Stimulated activated CD8-positive, alpha-beta memory T cell treated with anti-CD3 and anti-CD28 coated beads, Interleukin-15, amount 100 ng/mL, for 24 hours (primary cell): ENCODE results near the gene IRAK1.
"Not testable (repeated sequence)": the region's sequence is repeated elsewhere in the genome, so short reads cannot be mapped to it uniquely, and the experiment has no call there.

Experiments used
- DNase-seq: peaks from one replicate; pipeline ENCODE4 v3.0.0-alpha.2; 2020; ENCODE audit warnings: low read depth

Gene IRAK1

DNA sequence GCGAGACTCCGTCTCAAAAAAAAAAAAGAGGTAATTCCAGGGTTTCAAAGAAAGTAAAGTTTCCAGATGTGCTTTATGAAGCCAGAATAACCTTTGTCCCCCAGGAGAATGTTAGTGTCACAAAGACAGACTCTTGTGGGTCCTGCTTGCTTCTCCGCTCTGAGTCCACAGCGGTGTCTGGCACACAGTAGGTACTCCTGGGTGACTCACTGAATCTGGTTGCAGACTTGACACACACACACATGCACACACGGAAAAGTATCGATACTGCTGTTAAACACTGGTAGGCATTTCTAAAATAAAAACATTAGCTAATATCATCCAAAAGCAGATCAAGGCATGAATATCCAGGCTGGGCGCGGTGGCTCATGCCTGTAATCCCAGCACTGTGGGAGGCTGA lies 24.2 kb downstream of the IRAK1 start:
- no peak for DNase-seq

DNA sequence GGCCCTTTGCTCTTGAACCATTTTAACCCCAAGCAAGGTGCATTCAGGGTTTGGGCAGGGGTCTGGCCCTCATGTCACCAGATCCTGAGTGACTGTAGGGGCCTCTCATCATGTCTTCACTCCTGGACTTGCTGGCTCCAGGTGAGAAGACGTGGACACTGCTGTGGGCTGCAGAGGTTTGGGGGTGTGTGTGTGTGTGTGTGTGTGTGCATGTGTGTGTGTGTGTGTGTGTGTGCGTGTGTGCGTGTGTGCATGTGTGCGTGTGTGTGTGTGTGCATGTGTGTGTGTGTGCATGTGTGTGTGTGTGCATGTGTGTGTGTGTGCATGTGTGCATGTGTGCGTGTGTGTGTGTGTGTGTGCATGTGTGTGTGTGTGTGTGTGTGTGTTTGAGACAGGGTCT lies 25.3 kb downstream of the IRAK1 start:
- DNase-seq = not testable (repeated sequence)

DNA sequence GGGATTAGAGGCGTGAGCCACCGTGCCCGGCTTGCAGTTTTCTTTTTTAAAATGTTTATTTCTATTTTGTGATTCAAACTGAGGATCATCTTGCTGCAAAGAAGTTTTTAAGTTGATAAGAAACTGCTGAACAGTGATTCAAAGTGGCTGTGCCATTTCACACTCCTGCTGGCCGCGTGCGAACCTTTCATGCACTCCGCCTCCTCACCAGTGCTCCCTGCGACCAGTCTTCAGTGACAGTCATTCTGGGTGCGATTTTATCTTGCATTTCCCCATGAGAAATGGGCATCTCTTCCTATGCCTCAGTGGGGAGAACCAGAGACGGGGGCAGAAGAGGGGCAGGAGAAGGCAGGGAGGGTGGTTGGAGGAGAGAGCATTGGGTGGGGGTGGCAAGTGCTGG lies 25.7 kb downstream of the IRAK1 start:
- DNase-seq = no peak

DNA sequence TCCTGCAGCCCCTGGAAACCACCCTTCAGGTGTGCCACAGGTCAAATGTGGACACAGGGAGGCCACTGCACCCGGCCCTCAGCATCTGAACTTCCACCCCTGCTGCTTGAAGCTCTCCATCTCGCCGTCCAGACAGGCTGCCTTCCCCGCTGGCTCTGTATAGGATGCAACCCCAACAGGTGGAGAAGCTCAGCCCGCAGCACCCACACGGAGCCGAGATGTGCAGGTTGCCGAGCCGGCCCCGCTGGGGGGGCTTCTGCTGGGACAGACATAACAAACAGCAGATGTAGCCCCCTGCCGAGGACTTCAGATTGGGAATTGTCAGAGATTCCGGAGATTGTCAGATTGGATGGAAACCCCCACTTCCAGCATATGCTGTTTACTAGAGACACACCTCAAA lies 26.6 kb downstream of the IRAK1 start:
- DNase-seq = no peak

DNA sequence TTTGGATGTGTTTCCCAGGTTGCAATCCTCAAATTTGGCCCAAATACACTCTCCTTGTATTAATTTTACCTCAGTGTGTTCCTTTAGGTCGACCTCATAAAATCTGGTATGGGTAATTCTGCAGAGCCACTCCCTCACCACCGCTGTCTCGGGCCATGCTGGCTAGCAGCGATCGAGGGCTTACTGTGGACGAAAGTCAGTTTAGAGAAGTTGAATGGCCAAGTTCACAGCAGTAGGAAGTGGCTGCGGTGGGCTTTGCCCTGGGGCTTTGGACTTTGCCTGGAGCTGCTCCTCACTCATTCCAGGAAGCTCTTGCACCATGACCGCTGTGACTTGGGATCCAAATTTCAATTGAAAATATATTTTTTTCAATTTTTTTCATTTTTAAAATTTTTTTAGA lies 27.5 kb downstream of the IRAK1 start:
- no peak for DNase-seq

DNA sequence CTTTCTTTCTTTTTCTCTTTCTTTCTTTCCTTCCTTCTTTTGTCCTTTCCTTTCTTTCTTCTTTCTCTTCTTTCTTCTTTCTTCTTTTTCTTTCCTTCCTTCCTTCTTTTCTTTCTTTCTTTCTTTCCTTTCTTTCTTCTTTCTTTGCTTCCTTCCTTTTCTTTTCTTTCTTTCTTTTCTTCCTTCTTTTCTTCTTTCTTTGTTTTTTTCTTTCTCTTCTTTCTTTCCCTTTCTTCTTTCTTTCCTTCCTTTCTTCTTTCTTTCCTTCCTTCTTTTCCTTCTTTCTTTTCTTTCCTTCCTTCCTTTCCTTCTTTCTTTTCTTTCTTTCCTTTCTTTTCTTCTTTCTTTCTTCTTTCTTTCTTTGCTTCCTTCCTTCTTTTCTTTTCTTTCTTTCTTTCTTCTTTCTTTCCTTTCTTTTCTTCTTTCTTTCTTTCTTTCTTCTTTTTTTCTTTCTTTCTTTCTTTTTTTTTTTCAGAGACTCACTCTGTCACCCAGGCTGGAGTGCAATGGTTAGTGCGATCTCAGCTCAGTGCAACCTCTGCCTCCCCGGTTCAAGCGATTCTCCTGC lies 28.6 kb downstream of the IRAK1 start:
- no peak for DNase-seq

DNA sequence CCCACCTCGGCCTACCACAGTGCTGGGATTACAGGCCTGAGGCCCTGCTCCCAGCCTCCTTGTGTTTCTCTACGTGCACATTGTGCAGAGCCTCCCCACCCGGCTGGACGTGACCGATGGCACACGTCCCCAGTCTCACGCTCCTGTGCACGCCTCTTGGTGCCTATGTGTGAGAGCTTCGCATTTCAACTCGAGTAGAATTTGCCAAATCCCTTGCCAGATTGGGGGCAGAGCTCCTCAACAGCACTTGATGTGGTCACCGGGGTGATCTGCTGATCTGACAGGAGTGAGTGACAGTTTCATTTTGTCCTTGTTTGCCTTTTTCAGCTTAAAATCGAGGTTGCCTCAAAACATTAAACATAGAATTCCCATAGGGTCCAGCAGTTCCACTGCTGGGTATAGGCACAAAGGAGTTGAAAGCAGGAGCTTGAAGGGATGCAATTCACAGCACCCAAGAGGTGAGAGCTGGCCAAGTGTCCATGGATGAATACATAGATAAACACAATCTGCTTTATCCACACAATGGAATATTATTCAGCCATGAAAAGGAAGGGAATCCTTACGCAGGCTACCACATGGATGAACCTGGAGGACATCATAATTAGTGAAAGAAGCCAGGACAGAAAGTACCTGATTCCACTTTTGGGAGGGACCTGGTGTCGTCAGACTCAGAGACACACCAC lies 29.6 kb downstream of the IRAK1 start:
- DNase-seq = no peak

DNA sequence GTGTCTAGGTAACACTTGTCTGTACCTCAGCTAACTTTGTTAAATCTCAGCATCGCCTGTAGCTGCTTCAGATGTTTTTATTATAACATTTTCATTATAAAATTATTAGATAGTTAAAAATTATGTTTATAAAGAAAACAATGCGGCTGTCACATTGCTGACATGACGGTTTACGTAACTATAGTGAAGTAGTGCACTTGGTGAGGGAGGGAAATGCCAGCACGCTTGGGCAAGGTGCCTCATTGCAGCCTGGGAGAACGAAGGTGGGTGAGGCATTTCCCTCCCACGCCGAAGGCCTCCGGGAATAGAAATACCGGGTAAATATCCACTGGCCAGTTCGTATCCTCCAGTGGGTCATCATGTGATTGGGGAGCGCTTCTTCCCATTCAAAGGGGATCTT lies 31.2 kb downstream of the IRAK1 start:
- no peak for DNase-seq

DNA sequence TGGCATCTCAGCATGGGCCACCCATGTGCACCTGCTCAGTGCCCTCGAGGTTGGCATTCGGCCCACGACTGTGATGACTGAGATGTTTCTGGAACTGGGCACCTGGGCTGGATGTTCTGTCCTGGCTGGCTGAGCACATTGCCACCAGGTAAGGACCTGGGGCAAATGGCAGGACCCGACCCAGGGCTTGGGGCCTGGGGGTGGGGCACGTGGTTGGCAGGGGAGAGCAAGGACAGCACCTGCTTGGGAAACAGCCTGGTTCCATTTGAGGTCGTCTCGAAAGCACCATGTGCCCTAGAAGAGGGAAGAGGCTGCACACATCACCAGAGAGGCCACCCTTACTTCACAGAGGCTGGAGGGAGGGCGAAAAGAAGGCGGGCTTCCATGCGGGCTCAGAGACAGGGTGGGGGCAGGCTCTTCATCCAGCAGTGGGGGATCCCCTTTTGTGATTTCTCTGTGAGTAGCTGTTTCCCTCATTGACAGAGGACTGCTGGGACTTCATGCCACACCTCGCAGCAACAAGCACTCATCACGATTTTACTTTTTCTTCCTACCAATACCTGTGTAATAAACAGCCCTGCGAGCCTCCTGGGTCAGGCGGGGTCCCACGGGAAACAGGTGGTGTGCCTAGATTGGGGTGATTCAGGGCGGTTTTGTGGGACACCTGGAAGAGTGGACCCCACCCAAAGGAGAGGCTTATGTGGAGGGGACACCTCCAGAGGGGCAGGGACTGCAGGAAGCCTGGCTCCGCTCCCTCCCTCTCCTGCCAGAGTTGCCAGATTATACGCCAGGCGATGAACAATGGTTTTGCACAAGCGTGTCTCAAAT lies 35.1 kb downstream of the IRAK1 start:
- no peak for DNase-seq

DNA sequence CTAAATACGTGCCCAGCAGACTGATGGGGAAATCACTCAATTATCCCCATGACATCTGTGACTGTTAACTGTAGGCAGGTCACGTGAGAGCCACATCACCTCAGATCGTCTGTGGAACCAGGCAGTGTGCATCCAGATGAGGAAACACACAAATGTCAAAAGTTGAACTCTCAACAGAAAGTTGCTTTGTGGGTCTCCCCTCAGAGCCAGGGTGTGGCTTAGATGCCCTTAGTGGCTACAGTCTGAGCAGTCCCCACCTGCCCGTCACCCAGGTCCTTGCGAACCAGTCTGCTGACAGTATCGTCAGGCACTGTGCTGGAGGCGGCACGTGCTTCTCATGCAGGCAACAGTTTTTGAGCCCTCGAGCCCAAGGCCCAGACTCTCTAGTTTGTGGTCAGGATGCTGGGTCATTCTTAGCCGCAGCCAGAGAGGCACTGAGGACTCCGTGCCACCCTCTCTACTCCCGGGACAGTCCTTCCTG lies 36.3 kb downstream of the IRAK1 start:
- no peak for DNase-seq

DNA sequence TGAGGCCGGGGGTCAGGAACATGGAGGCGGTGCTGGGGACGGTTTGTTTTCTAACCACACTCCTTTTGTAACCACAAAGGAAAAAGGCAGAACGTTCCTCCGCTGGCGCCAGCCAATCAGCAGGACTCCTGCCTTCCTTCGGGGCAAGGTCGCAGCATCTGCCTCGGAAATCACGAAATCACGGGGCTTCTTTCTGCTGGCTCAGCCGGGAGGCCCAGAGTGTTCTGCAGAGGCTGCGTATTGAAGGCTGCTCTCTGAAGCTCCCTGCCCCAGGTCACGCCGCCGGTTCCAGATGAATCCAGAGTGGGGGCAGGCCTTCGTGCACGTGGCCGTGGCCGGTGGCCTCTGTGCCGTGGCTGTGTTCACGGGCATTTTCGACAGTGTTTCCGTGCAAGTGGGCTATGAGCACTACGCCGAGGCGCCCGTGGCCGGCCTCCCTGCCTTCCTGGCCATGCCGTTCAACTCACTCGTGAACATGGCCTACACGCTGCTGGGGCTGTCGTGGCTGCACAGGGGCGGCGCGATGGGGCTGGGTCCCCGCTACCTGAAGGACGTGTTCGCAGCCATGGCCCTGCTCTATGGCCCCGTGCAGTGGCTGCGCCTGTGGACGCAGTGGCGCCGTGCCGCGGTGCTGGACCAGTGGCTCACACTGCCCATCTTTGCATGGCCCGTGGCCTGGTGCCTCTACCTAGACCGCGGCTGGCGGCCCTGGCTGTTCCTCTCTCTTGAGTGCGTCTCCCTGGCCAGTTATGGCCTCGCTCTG lies 37.8 kb downstream of the IRAK1 start:
- no peak for DNase-seq

DNA sequence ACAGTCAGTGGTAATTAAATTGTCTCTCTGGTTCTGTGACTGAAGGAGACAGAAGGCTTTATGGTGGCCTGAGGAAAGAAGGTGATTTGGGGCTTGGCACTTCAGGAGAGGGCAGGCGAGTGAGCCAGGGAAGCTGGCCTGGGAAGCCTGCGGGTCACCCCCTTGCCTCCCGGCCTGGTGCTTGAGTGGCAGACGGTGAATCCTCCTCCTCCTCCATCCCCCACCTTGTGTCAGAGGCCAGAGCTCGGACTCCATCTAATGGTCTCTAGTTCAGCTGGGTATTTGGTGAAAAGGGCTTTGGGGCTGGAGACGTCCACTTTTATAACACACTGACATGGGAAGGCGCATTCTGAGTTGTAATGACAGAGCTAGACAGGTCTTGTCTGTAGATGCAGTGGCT lies 38.5 kb downstream of the IRAK1 start:
- no peak for DNase-seq

DNA sequence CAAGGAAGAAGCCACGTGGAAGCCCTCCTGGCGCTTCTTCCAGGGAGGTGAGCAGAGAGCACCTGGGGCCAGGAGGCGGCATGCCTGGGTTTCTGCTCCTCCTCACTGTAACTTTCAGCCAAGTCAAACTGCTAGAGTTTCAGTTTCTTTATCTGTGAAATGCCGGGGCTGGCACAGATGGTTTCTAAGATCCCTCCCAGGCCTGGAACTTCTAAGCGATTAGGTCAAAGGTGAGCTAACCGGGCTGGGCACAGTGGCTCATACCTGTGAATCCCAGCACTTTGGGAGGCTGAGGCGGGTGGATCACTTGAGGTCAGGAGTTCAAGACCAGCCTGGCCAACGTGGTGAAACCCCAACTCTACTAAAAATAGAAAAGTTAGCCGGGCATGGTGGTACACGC lies 39.3 kb downstream of the IRAK1 start:
- DNase-seq = not testable (repeated sequence)

DNA sequence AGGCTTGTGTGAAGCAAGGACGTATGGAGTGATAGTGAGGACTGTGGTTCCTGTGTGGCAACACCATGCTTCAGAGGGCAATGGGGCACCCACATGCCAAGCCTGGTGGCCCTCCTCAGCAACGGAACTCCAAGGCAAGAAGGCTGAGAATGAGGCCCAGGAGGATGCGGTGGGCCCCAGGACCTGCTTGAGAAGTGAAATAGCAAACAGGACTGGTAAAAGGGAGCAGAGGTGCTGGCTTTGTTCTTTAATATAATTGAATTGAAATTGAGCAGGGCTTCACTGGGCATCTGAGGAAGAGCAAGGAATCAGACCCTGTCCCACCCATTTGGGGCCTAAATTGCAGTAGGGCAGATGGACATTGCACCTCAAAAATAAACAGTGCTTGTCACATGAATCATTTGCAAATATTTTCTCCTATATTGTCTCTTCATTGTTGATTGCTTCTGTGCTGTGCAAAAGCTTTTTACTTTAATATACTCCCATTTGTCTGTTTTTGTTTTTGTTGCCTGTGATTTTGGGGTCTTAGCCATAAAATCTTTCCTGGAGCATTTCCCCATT lies 44.9 kb downstream of the IRAK1 start:
- no peak for DNase-seq

DNA sequence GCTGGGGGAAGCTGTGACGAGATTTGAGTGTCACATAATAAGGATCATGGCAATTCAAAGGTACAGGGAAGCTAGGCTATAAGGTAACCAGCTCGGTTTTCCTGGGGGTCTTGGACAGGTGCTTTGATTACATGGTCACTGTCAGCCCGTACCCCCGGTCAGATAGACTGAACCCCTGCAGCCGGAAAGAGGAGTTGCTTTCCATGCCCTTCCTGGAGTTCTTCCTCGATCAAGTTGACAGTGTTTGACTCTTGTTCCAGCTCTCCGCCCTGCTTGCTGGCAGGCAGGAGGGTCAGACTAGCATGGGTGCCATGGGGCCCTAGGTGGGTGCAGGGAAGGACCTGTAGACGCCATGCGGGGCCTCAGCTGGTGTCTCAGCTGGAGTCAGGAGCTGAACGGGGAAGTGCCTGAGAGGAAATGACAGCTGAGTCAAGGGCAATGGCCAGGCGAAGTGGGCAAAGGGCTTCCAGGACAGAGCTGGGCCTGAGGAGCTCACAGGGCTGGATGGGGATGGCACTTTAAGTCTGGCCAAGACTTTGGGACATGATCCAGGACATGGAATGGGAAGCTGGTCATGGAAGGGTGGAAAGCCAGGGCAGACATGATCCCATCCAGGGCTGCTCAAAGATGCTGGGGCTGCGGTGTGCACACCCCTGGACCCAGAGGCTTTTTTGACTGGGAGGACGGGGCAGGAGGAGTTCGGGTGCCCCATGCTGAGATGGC lies 45.5 kb downstream of the IRAK1 start:
- no peak for DNase-seq

DNA sequence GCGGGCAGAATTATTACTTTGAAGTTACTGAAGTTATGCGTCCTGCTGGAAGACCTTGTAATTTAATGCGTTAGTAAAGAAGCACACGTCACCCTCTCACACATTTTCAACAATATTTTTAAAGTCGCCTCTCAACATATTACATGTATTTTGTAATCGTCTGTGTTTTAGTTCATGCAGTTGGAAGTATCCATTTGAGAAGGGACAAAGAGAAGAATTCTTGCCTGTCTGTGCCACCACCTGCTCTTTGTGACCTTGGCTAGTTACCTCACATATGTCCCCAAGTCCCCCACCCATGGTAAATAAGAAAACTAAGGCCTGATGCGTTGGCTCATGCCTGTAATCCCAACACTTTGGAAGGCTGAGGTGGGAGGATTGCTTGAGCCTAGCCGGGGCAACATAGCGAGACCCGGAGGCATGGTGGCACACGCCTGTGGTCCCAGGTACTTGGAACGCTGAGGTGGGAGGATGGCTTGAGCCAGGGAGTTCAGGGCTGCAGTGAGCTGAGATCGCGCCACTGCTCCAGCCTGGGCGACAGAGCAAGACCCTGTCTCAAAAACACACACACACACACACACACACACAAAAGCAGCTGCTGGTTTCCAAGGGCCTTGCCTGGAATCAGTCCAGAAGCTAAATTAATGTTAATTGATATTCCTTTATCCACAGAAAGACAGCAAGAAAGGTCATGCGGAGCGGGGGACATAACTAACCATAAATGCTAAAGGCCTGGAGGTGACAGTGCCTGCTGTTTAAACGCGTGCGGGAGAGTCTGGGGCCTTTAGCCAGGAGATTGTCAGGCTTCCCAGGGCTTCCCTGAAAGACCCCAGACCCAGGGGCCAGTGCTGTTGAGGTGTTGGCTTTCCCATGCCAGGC lies 46.3 kb downstream of the IRAK1 start:
- DNase-seq = no peak

DNA sequence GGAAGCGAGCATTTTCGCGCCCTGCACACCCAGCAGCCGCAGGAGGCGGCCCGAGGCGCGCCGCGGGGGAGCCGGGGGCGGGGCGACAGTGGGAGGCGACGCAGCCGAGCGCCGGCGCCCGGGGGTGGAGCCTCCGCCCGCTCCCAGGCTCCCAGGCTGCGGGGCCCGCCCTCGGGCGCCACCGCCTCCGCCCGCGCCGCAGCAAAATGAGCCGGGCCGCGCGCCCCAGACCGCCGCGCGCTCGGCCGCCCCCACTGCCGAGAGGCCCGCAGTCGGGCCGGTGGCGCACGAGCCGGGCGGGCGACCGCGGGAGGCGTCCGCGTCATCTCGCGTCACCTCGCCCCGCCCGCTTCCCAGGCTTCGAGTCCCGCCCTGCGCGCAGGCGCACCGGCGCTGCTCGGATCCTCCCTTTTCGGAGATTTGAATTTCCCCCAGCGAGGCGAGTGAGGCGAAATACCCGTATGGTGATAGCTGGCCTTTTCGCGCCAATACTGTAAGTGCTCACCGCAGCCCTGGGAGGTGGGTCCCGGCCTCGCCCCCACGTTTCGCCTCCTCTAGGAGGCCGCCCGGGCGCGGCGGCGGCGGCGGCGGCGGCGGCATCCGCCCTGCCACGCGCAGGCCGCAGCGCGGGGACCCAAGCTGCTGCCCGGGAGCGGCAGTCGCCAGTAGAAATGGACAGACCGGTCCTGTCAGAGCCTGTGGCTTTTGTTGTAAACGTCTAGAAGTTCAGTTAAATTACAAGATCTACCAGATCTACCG lies 47.2 kb downstream of the IRAK1 start, which contains the start of gene TMEM187:
Gene TMEM187, plus strand, starts transcription at position 387 of the 759 bp plus-strand sequence. CDS start 9,309 bp downstream, outside the sequence.
- DNase-seq = peak; percentile 55

DNA sequence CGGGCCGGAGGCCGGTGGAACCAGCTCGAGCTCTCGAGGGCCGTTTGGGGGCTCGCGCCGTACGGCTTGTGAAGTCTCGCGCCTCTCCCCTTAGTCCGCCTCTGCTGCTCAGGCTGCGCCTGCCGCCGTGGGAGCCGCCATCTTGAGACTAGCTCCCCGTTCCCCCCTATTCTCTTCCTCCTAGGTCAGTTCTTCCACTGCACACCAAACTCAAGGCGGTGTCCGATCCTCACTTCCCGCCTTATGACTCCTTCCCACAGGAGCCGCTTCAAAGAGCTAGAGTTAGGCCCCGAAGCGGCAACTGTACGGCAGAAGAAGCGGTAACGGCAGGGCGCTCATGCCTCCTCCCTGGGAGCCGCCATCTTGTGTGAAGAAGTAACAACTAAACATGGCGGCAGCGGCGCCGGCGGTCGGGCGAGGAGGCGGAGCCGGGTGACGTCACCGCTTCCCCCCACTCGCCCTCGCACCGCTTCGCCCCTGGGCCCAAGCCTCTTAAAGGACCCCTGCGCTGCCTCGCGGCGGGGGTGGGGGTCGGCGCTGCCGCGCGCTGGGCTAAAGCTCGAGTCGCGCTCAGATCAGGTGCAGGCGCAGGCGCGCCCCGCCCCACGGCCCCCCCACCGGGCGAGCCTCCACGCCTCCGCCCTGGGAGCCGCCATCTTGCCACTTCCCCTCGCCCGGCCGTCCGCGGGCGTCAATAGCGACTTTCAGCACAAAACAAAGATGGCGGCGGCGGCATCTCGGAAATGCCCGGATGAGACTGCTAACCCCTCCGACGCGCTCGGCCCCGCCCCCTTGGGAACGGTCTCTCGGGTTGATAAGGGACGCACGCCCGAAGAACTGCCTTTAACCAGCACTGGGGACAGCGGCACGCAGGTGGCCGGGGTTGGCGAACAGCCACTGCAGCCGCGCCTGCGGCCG lies 48.0 kb downstream of the IRAK1 start, which contains the start of gene HCFC1:
Gene HCFC1, minus strand, starts transcription at position 369 of the 918 bp plus-strand sequence. CDS start 978 bp downstream, outside the sequence.
- DNase-seq = peak; percentile 68
